ENCODE data around the gene SUPT3H. TPM values are rescaled to one million over a fixed set of nuclear protein-coding genes. Genes with fewer than 3 reads are reported as not detected.

The SUPT3H gene
- total and polyA plus RNA-seq, 2 of the 8 experiments (the other 6 are each of a cell fraction or from before 2014, with no cell fraction given) = 18.8 to 23.0 TPM

DNA sequence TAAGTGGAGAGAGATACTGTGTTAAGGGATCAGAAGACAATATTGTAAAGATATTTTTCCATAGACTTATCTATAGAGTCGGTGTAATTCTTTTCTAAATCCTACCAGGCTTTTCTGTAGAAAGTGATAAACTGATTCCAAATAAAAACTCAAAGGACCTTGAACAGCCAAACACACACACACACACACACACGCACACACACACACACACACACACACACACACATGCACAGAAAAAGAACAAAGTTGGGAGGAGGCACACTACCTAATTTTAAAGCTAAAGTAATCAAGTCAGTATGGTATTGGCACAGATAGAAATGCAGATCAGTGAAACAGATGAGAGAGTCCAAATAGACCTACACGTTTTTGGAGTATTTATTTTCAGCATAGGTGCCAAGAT is 534.0 kb downstream of the SUPT3H start:
- Histone ChIP-seq H3K9me3 (ENCODE audit: insufficient read depth in 2 of 2, low read depth in 1 of 2, low read length in 1 of 2) (no peaks in the 10 kb centered on the region), H4K91ac (replicated peaks; ENCODE audit: insufficient read length, low read length) (no peak overlapping the region), H3K4me3 (ENCODE audit: extremely low read depth in 1 of 4, insufficient read depth in 2 of 4, low read depth in 3 of 4, low read length in 4 of 4) (no peak overlapping the region), H3K14ac (ENCODE audit: insufficient read length) (no peak overlapping the region), H3K4me1 (replicated peaks in 1 of 4; ENCODE audit: control insufficient read depth in 3 of 4, insufficient read depth in 4 of 4, low read length in 3 of 4) (no peaks in the 10 kb centered on the region), H2AK5ac (ENCODE audit: low read depth, low read length) (no peak overlapping the region), H3K56ac (replicated peaks; ENCODE audit: insufficient read length, low read depth, low read length) (no peak overlapping the region), H4K8ac (ENCODE audit: extremely low read depth, insufficient read depth, low read length) (no peak overlapping the region; the same call in 1 of the 2 replicates), H4K5ac (ENCODE audit: insufficient read length, low read depth, low read length) (no peak overlapping the region), H3K4ac (replicated peaks; ENCODE audit: insufficient read length, low read depth, low read length) (no peak overlapping the region), H3K36me3 (ENCODE audit: control insufficient read depth in 2 of 4, insufficient read depth in 4 of 4, low read length in 3 of 4) (no peaks in the 10 kb centered on the region), H3K79me2 (ENCODE audit: control insufficient read depth in 1 of 2, insufficient read depth in 2 of 2, low read length in 2 of 2) (no peaks in the 10 kb centered on the region), H3K9ac (replicated peaks in 1 of 4; ENCODE audit: extremely low read depth in 1 of 4, low read depth in 3 of 4, low read length in 3 of 4) (no peak overlapping the region), H2BK5ac (ENCODE audit: low read depth, low read length) (no peak overlapping the region), H2AFZ (ENCODE audit: low read length) (no peak overlapping the region), H2BK20ac (ENCODE audit: low read length) (no peak overlapping the region), H3K23ac (ENCODE audit: insufficient read length) (no peak overlapping the region), H3K23me2 (ENCODE audit: low read depth, low read length) (no peaks in the 10 kb centered on the region), H4K20me1 (replicated peaks in 1 of 2; ENCODE audit: control insufficient read depth in 1 of 2, insufficient read depth in 2 of 2, low read length in 2 of 2) (no peaks in the 10 kb centered on the region), H3K79me1 (ENCODE audit: low read depth, low read length) (no peaks in the 10 kb centered on the region), H3K27me3 (replicated peaks in 1 of 4; ENCODE audit: control insufficient read depth in 3 of 4, extremely low read depth in 1 of 4, insufficient read depth in 3 of 4, low read length in 3 of 4) (no peaks in the 10 kb centered on the region), H3K18ac (ENCODE audit: extremely low read depth, low read length) (no peak overlapping the region), H3K27ac (ENCODE audit: low read depth, low read length) (no peak overlapping the region), H2BK120ac (replicated peaks; ENCODE audit: low read depth, low read length) (no peak overlapping the region), H3K4me2 (ENCODE audit: insufficient read depth in 1 of 2, low read depth in 2 of 2, low read length in 2 of 2) (no peak overlapping the region), H2BK15ac (ENCODE audit: low read length) (no peak overlapping the region), H2BK12ac (ENCODE audit: low read depth, low read length) (no peak overlapping the region)
- TF ChIP-seq TAF7 (optimal IDR thresholded peaks at IDR 0.05; ENCODE audit: borderline replicate concordance, low read depth, low read length) = no peak
- no peak for TF ChIP-seq SP4 (IDR thresholded peaks at IDR 0.05; ENCODE audit: low read length)
- TF ChIP-seq RXRA (IDR thresholded peaks at IDR 0.05; ENCODE audit: insufficient read depth, low read depth, low read length) = no peak
- CTCF ChIA-PET (ENCODE audit: partially characterized antibody) = no interaction called here
- no peak for FAIRE-seq
- no peak for DNase-seq (ENCODE audit: low read depth in 1 of 2, low spot score in 2 of 2)
- POLR2A ChIA-PET (ENCODE audit: partially characterized antibody) = no interaction called here
- 66% methylated on average over 3 of the region's 3 CpGs; no CpG with 5 or more reads in 1 of the 2 experiments for WGBS, 2 experiments (ENCODE audit: extremely low coverage in 1 of 2, insufficient coverage in 1 of 2, insufficient read length in 1 of 2, insufficient replicate concordance in 2 of 2, low coverage in 1 of 2, low lambda C conversion rate in 2 of 2, missing lambda C conversion rate in 1 of 2)
